GM19468 (cell line): ENCODE results near the gene DNMT3L.
"Not testable (repeated sequence)": the region's sequence is repeated elsewhere in the genome, so short reads cannot be mapped to it uniquely, and the experiment has no call there.

Experiments
- ATAC-seq: cut with Tn5 transposase; IDR thresholded peaks from one replicate; pipeline ENCODE4 v1.9.1; 2021; ENCODE audit warnings: mild to moderate bottlenecking, moderate library complexity, moderate number of reproducible peaks; ENCODE audit not compliant: unreplicated experiment; ENCODE audit errors: extremely low read depth

The DNMT3L gene

DNA sequence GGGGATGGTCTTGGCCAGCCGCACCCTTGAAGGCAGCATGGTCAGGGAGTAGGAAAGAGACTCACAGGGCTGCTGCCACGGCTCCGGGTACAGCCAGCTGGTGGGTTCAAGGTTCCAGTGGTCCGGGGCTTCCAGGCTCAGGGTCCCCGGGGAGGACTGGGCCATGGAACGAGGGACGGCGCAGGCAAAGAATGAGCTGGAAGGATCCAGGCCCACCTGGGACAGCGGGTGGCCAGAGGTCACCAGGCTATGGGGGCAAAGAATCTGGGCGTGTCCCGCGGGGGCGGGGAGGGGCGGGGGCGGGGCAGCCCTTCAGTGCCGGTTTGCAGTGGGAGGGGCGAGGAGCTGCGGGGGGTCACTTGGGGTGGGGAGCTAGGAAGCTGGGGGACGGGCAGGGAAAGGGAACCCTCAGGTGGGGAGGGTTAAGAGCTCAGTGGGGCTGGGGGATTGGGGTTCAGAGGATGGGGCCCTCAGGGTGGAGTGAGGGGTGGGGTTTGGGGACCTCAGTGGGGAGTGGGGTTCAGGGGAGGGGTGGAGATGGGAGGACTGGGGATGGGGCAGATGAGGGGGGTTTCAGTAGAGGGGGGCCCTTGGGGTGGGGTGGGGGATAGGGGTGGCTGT is at the start of gene DNMT3L:
TSS of gene DNMT3L (minus strand) at position 223 of the 621 bp plus-strand sequence. CDS start 638 bp downstream, outside the sequence.
- ATAC-seq, result no peak

DNA sequence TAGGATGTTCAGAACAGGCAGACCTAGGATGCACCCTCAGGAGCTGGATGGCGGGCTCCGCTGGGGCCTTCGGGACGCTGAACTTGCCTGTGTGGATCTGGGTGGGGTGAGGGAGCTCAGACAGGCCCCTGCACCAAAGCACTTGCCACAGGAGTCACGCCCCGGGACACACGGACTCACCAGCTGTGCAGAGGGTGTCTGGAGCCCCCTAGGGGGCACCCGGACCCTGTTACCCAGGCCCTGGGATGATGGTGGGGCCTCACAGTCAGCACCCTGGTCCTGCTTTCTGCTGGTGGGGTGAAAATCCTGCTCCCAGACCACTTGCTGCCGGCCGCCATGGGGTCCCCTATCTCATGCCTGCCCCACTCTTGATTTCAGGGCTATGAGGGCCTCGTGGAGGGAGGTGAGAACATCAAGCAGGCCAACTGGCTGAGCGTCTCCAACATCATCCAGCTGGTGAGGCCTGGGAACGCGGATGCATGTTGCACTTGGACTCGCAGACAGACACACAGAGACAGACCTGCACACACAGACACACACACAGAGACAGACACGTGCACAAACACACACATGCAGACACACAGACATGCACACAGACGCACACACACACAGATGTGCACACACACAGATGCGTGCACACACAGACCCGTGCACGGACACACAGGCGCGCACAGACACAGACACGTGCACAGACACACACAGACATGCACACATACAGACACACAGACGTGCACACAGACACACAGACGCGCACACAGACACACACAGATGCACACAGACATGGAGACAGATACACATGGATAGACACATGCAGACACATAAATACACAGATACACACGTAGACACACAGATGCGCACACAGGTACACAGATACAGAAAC is 49.2 kb upstream of the DNMT3L start:
- no peak for ATAC-seq

- ATAC-seq, result no peak
Measured at GRCh38 chr21:44306936-44307704, 45.4 kb upstream of the DNMT3L start.

GRCh38 chr21:44305691-44306090 is 44.0 kb upstream of the DNMT3L start:
- no peak for ATAC-seq

DNA sequence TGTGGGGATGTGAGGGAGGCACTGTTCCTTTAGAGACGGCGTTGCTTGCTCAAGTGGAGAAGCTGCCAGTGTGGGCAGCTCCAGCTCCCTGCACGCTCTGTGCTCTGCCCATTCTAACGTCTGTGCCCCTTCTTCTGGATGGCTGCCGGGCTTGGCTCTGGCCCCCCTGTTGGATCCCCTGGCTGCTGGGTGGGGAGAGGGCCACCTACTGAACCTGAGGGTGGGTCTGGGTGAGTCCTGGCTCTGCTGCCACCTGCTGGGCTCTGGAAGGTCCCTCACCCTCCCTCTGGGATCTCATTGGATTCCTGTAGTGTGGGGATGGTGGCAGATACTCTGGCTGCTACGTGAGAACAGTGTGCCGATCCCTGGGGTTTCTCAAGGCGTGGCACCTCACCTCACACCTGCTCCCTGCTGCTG is 43.2 kb upstream of the DNMT3L start:
- no peak for ATAC-seq

GRCh38 chr21:44304011-44304616 is 42.4 kb upstream of the DNMT3L start:
- no peak for ATAC-seq

GRCh38 chr21:44303490-44303981 is 41.8 kb upstream of the DNMT3L start:
- ATAC-seq, result no peak

DNA sequence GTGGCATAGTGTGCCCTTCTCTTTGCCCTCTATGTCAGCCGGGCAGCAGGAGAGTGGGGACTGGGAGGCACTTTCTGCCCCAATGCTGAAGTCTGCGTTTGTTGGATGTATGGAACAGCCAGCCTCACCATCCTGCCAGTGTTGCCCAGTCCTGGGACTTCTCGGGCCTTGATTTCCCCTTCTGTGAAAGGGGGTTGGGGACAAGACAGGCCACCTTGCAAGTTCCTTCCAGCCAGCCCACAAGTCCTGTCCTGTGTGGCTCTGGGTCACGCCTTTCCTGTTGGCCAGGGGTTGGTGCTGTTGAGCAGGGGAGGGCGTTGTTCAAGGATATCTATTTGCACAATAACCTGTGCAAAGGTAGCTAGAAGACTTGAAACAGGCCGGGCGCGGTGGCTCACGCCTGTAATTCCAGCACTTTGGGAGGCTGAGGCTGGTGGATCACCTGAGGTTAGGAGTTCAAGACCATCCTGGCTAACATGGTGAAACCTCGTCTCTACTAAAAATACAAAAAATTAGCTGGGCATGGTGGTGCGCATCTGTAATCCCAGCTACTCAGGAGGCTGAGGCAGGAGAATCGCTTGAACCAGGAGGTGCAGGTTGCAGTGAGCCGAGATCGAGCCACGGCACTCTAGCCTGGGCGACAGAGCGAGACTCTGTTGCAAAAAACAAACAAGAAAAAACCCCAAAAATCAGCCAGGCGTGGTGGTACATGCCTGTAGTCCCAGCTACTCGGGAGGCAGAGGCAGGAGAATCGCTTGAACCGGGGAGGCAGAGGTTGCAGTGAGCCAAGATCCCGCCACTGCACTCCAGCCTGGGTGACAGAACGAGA is 41.1 kb upstream of the DNMT3L start:
- ATAC-seq, result not testable (repeated sequence)

GRCh38 chr21:44301961-44302406 is 40.3 kb upstream of the DNMT3L start:
- ATAC-seq, result no peak

GRCh38 chr21:44301141-44301540 is 39.4 kb upstream of the DNMT3L start:
- no peak for ATAC-seq

DNA sequence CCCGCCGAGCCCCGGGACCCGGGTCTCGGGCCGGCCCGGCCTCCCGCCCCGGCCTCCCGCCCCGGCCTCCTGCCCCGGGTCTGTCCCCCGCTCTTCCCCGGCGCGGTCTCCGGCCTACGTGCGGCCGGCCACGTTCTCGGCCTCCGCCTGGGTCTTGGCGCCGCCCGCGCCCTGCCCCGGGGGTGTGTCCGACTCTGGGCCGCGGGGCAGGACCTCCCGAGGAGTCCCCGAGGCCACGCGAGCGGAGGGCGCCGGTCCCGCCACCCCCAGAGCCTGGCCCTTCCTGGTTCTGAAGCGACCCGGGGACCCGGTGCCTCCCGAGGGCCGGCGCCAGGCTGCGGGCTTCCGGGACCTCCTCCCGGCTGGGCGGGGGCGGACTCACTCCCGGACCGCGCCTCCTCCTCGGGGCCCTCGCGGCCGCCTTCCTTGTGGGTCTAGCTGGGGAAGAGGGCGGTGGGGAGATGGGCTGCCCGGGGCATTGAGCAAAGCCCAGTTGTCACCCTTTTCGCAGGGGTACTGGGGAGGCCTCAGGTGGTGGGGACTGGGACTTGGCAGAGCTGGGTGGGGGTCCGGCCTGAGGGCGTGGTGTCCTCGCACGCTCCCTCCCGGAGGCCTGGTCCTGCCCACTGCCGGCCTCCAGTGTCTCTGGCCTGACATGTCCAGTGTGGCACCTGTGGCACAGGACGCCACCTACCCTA is 38.7 kb upstream of the DNMT3L start:
- peak; percentile 17 for ATAC-seq

GRCh38 chr21:44299458-44300261 is 38.0 kb upstream of the DNMT3L start, which contains the start of gene PFKL:
Gene PFKL (plus strand): TSS chr21:44300053. CDS start chr21:44300106, 53 bp downstream.
- peak; percentile 15 for ATAC-seq

DNA sequence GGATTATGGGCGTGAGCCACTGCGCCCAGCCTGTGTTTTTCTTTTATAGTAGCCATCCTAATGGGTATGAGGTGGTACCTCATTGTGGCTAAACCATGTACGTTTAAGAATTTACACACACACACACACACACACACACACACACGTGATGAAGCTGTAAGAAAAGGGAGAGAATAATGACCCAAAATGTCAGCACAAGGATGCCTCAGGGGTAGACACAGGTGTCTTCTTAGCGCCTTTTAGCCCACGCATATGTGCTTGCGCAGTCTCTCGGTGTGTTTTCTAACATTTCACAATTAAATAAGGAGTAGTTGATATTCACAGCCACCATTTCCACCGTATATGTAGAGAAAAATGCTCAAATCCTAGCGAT is 37.4 kb upstream of the DNMT3L start:
- ATAC-seq, result no peak

DNA sequence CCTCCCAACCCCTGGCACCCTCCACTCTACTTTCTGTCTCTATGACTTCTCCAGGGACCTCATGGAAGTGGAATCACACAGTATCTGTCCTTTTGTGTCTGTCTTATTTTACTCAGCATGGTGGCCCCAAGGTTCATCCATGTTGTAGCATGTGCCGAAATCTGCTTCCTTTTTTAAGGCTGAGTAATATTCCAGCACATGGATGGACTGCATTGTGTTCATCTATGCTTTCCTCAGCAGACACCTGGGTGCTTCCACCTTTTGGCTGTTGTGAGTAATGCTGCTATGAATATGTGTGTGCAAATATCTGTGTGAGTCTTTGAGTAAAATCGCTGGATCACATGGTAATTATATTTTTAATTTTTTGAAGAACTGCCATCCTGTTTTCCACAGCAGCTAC is 36.6 kb upstream of the DNMT3L start:
- ATAC-seq, result no peak

GRCh38 chr21:44297525-44298290 is 36.0 kb upstream of the DNMT3L start:
- no peak for ATAC-seq

- ATAC-seq, result no peak
Measured at GRCh38 chr21:44296916-44297315, 35.2 kb upstream of the DNMT3L start.

DNA sequence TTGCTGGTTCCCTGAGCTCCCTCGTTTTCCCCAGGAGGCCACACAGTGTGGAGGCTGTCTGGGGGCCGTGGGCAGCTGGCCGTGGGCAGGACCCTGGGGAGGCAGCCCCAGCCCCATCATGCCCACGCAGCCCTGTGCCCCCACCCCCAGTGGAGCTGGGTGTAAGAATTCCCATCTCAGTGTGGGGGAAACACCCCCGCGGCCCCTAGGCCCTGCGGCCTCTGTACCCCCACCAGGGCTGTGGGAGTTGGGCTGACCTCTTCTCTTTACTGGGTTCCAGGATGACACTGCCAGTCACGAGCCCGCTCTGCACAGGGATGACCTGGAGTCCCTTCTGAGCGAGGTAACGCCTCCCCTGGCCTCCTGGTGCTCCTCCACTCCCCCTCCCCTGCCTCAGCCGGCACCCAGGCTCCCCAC is 34.4 kb upstream of the DNMT3L start:
- ATAC-seq, result no peak
